Measurements from ENCODE around the gene PDAP1. TPM values are rescaled to one million over a fixed set of nuclear protein-coding genes. Genes with fewer than 3 reads are reported as not detected.

The PDAP1 gene
- polyA plus RNA-seq, 2 of the 4 experiments (the other 2 are of a cell fraction): 81.8 to 347 TPM

DNA sequence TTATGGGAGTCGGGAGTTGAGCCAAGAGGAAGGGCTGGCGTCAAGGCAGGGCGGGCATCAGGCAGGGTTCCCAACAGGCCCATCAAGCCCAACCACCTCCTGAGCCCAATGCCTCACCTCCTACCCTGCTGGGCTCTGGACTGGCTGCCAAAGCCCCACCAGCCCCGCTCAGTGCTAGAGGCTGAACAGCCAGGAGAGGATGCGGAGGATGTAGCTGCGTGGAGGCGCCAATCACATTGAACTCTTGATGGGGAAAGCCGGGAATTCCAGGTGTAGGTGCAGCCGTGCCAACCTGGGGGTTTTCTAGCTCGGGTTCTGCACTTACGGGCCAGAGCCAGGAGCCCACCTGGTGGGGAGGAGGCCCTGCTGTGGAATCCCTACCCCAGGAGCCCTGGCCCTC is 44.7 kb upstream of the PDAP1 start:
- H3K4me3 ChIP-seq: no peak overlapping the region
- ChIA-PET POLR2A (no interaction called here), CTCF (interaction anchor here (0.9 kb wide), 1 partner anchor 12 kb away, joined by 3 read pairs; no protein-coding TSS in a partner anchor)
- no peak overlapping the region for H3K27ac ChIP-seq
- DNase-seq (ENCODE audit: low read depth in 1 of 2, low spot score in 1 of 2): no peak
- no peak for FAIRE-seq
- ATAC-seq: 0 out of 6 replicates have a peak, but pooled peaks of 1 of the 2 experiments have one; percentile 6
- TF ChIP-seq EHF (CRISPR knock-in tag; IDR thresholded peaks at IDR 0.05) (no peak), HOXB13 (CRISPR knock-in tag; IDR thresholded peaks at IDR 0.05; ENCODE audit: low read depth) (no peak), ZNF302 (CRISPR knock-in tag; IDR thresholded peaks at IDR 0.05) (no peak), PBX3 (IDR thresholded peaks at IDR 0.05) (no peak), E2F6 (IDR thresholded peaks at IDR 0.05; ENCODE audit: borderline replicate concordance, low read depth) (no peak), HES2 (IDR thresholded peaks at IDR 0.05) (no peak), ZC3H11A (IDR thresholded peaks at IDR 0.05) (no peak), NPAS2 (CRISPR knock-in tag; IDR thresholded peaks at IDR 0.05; ENCODE audit: borderline replicate concordance) (no peak), KDM1A (IDR thresholded peaks at IDR 0.05; ENCODE audit: low read depth) (no peak), SREBF2 (IDR thresholded peaks at IDR 0.05) (no peak), JUNB (IDR thresholded peaks at IDR 0.05) (no peak), EP300 (IDR thresholded peaks at IDR 0.05) (no peak), HOXB5 (CRISPR knock-in tag; IDR thresholded peaks at IDR 0.05) (no peak), MAFK (IDR thresholded peaks at IDR 0.05; ENCODE audit: partially characterized antibody) (no peak), RCOR1 (IDR thresholded peaks at IDR 0.05; ENCODE audit: low read depth, low read length) (no peak), TP53 (CRISPR knock-in tag; IDR thresholded peaks at IDR 0.05) (no peak), RAD21 (conservative IDR thresholded peaks at IDR 0.05 in 1 of 2, IDR thresholded peaks at IDR 0.05 in 1 of 2) (no peak), POLR2A (IDR thresholded peaks at IDR 0.05; ENCODE audit: low read length) (no peak)
- TF ChIP-seq, protein P1, sequence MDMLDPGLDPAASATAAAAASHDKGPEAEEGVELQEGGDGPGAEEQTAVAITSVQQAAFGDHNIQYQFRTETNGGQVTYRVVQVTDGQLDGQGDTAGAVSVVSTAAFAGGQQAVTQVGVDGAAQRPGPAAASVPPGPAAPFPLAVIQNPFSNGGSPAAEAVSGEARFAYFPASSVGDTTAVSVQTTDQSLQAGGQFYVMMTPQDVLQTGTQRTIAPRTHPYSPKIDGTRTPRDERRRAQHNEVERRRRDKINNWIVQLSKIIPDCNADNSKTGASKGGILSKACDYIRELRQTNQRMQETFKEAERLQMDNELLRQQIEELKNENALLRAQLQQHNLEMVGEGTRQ (IDR thresholded peaks at IDR 0.05): no peak
- TF ChIP-seq, protein P2, sequence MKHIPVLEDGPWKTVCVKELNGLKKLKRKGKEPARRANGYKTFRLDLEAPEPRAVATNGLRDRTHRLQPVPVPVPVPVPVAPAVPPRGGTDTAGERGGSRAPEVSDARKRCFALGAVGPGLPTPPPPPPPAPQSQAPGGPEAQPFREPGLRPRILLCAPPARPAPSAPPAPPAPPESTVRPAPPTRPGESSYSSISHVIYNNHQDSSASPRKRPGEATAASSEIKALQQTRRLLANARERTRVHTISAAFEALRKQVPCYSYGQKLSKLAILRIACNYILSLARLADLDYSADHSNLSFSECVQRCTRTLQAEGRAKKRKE (CRISPR knock-in tag; IDR thresholded peaks at IDR 0.05; ENCODE audit: low read depth): no peak
- 98% methylated on average over 11 of the region's 11 CpGs for WGBS (ENCODE audit: missing lambda C conversion rate)
- H3K9me3 ChIP-seq: no peaks in the 10 kb centered on the region
- no peaks in the 10 kb centered on the region for H3K4me1 ChIP-seq
- H3K4me2 ChIP-seq: no peak overlapping the region

GRCh38 chr7:99452541-99452940 is 44.1 kb upstream of the PDAP1 start:
- ChIA-PET CTCF (no interaction called here), POLR2A (no interaction called here)
- Histone ChIP-seq H3K4me2 (no peak overlapping the region), H3K4me1 (no peaks in the 10 kb centered on the region), H3K4me3 (no peak overlapping the region), H3K9me3 (no peaks in the 10 kb centered on the region), H3K27ac (no peak overlapping the region)
- 86% methylated on average over 13 of the region's 13 CpGs for WGBS (ENCODE audit: missing lambda C conversion rate)
- DNase-seq (ENCODE audit: low read depth in 1 of 2, low spot score in 1 of 2): no peak
- no peak for TF ChIP-seq ZNF302 (CRISPR knock-in tag; IDR thresholded peaks at IDR 0.05)
- no peak for ATAC-seq
- FAIRE-seq: no peak

- no peak for FAIRE-seq
- no peaks in the 10 kb centered on the region for H3K4me1 ChIP-seq
- ChIA-PET POLR2A (no interaction called here), CTCF (interaction anchor here (4.6 kb wide), 1 partner anchor 13 kb away, joined by 24 read pairs; the partner anchor contains the start of genes CPSF4 and PTCD1)
- WGBS (ENCODE audit: missing lambda C conversion rate): 97% methylated on average over 6 of the region's 8 CpGs
- ATAC-seq: no peak
- H3K4me2 ChIP-seq: no peak overlapping the region
- TF ChIP-seq MAZ (IDR thresholded peaks at IDR 0.05; ENCODE audit: borderline replicate concordance, low read depth, low read length): no peak
- no peak for TF ChIP-seq NPAS2 (CRISPR knock-in tag; IDR thresholded peaks at IDR 0.05; ENCODE audit: borderline replicate concordance)
- no peak for TF ChIP-seq CHD2 (IDR thresholded peaks at IDR 0.05; ENCODE audit: low read length, partially characterized antibody)
- H3K27ac ChIP-seq: no peak overlapping the region
- H3K9me3 ChIP-seq: no peaks in the 10 kb centered on the region
- DNase-seq (ENCODE audit: low read depth in 1 of 2, low spot score in 1 of 2): no peak
- no peak overlapping the region for H3K4me3 ChIP-seq
These were observed 43.5 kb upstream of the PDAP1 start for GRCh38 chr7:99451936-99452335.
